ENCODE data around the gene LRFN3.

LRFN3 gene

DNA sequence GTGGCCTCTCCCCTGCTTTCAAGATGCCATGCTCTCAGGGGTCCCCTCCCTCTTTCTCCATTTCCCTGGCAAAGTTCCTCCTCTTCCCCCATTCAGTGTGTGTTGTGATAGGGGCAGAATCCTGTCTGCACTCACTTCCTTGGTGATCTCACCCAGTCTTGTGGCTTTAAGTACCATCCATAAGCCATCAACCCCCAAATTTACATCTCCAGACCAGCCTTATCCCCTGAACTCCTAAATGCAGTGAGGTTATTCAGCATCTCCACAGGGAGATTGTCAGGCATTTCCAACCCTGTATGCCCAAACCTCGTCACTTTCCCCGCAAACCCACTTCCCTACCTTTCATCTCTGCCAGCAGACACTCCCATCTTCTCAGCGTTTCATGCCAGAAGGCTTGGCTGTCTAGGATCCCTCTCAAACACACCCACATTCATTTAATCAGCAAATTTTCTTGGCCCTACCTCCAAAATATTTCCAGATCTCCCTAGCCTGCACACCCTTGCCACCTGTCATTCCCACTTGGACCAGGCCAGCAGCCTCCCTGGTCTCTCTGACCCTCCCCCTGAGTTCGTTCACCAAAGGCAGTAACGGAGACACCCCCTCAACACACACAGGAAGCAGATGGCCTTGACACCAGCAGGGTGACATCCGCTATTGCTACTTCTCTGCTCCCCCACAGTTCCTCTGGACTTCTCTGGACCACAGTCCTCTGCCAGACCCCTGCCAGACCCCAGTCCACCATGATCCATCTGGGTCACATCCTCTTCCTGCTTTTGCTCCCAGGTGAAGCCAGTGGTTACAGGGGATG lies 34.1 kb upstream of the LRFN3 start, which contains the start of gene HCST:
Gene HCST, plus strand, starts transcription at position 676 of the 808 bp plus-strand sequence. Its CDS starts 65 bp downstream, at position 741.
- peak within 1 kb of the TSS; percentile 25 for H3K27ac ChIP-seq
- TF ChIP-seq ZFX (IDR thresholded peaks at IDR 0.05): no peak
- TF ChIP-seq, protein P1, sequence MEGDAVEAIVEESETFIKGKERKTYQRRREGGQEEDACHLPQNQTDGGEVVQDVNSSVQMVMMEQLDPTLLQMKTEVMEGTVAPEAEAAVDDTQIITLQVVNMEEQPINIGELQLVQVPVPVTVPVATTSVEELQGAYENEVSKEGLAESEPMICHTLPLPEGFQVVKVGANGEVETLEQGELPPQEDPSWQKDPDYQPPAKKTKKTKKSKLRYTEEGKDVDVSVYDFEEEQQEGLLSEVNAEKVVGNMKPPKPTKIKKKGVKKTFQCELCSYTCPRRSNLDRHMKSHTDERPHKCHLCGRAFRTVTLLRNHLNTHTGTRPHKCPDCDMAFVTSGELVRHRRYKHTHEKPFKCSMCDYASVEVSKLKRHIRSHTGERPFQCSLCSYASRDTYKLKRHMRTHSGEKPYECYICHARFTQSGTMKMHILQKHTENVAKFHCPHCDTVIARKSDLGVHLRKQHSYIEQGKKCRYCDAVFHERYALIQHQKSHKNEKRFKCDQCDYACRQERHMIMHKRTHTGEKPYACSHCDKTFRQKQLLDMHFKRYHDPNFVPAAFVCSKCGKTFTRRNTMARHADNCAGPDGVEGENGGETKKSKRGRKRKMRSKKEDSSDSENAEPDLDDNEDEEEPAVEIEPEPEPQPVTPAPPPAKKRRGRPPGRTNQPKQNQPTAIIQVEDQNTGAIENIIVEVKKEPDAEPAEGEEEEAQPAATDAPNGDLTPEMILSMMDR (conservative IDR thresholded peaks at IDR 0.05): no peak

- TF ChIP-seq, protein P1 (conservative IDR thresholded peaks at IDR 0.05): no peak
- TF ChIP-seq ZFX (IDR thresholded peaks at IDR 0.05): no peak
- H3K27ac ChIP-seq: peak overlapping the region; percentile 25
Measured at GRCh38 chr19:35902870-35903475, 33.2 kb upstream of the LRFN3 start.

DNA sequence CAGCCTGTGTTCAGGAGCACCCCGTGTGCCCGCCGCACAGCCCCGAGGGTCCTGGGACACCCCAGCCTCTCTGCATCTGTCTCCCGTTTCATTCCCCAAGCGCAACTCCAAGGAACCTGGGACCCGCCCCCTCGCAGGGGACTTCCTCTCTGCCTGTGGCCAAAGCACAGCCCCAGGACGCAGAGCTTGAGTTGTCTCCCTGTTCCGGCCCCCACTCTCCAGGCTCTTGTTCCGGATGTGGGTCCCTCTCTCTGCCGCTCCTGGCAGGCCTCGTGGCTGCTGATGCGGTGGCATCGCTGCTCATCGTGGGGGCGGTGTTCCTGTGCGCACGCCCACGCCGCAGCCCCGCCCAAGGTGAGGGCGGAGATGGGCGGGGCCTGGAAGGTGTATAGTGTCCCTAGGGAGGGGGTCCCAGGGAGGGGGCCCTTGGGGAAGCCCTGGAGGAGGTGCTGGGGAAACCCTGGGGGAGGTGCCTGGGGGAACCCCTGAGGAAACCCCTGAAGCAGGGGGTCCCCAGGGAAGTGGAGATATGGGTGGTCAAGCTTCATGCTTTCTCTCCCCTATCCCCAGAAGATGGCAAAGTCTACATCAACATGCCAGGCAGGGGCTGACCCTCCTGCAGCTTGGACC lies 32.5 kb upstream of the LRFN3 start:
- peak overlapping the region; percentile 25 for H3K27ac ChIP-seq
- TF ChIP-seq, protein P1 (conservative IDR thresholded peaks at IDR 0.05): no peak
- no peak for TF ChIP-seq ZFX (IDR thresholded peaks at IDR 0.05)

DNA sequence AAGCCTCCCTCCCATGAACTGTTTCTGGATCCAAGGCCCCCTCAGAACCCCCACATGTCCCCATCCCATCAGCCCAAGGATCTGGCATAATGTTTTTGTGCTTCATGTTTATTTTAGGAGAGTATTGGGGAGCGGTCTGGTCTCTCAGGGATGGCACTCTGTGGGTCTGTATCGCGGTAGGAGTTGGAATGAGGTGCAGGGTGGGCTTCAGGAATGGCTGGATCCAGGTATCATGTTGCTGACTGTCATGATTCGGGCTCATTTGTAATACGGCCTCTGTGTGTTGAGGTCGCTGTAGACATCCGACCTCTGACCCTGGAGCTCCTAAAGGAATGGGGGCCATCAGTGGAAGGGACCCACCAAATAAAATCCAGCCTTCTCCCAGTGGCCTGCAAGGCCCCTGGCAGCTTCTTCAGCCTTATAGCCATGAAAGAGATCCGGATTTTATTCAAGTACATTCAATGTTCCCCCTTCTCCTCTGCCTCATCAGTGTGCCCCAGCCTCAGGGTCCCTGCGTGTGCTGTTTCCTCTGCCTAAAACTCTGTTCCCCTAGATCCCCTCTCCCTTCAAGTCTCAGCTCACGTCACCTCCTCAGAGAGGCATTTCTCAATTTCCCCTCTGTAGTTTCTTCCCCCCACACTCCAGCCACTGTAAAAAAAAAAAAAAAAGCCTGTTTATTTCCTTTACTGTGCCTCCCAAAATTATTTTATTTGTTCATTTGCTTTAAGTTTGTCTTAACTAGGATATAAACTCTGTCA lies 31.7 kb upstream of the LRFN3 start:
- no peak overlapping the region for H3K27ac ChIP-seq
- TF ChIP-seq, protein P1 (conservative IDR thresholded peaks at IDR 0.05): no peak
- TF ChIP-seq ZFX (IDR thresholded peaks at IDR 0.05): no peak

DNA sequence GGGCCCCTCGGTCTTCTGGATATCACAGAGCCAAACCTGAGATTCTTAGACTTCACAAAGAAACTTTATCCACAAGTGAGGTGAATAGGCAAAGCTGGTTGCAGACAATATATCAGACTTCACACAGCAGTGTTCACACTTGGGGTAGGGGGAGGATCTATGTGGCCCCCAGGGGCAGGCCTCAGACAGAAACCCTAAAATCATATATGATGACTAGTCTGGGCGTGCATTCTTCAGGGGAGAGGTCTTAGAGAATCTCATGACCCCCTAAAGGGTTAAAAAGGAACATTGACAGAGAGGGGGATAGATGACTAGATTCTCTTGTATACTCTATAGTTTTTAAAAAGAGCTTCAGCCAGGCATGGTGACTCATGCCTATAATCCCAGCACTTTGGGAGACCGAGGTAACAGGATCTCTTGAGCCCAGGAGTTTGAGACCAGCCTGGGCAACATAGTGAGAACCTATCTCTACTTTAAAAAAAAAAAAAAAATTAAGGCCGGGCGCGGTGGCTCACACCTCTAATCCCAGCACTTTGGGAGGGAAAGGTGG lies 30.9 kb upstream of the LRFN3 start:
- TF ChIP-seq, protein P1 (conservative IDR thresholded peaks at IDR 0.05): no peak
- TF ChIP-seq ZFX (IDR thresholded peaks at IDR 0.05): no peak
- H3K27ac ChIP-seq: no peak overlapping the region

DNA sequence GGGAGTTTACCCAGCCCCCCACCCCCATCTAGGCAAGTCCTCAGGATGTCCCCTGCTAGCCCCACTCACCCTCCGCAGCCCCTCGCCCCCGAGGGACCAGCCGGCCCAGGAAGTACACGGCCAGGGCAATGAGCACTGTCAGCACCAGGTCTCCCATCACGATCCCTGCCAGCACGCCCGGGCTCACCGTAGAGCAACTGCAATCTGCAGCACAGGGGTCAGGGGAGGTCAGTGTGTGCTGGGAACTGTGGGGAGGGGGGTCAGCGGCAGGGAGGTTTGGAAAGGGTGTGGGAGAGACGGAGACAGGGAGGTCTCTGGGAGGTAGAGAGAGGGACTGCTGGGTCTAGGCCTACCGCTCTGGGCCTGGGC lies 28.8 kb upstream of the LRFN3 start:
- TF ChIP-seq, protein P1 (conservative IDR thresholded peaks at IDR 0.05): no peak
- no peak for TF ChIP-seq ZFX (IDR thresholded peaks at IDR 0.05)
- H3K27ac ChIP-seq: no peak overlapping the region

Data from C4-2B (cell line).